Tongue (tissue), 2 donors: ENCODE data around the gene KLF9. TPM values are rescaled to one million over a fixed set of nuclear protein-coding genes. Genes with fewer than 3 reads are reported as not detected.
"Not testable (repeated sequence)": the region's sequence is repeated elsewhere in the genome, so short reads cannot be mapped to it uniquely, and the experiment has no call there.

Experiments used
- DNase-seq: peaks from one replicate; pipeline ENCODE4 v3.0.0-alpha.2; 2015
- total RNA-seq: library from RNA; depleted of rRNA; stranded (reverse); fragments of >200 nt; gene quantifications from one replicate; pipeline ENCODE4 v1.2.3, GENCODE V29; 2014

The KLF9 gene
- total RNA-seq, 1 donor from 2014 or later = 48.3 TPM

DNA sequence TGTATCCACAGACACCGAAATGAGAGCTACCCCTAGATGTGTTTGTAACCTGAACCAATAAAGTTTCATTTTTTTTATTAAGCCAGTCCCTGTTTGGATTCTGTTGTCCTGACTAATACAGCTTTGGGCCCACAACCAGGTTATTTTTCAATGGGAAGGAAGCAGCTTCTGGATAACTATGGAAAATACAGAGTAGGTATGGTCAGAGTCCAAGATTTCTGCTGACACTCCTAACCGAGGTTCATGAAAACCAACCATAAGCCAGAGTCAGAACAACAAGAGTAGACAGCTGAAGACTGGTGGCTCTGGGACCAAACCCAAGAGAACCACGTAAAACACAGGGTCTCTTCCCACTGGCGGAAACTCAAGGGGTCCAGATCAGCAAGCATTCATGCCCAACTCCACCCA is 10.8 kb downstream of the KLF9 start:
- DNase-seq = no peak

DNA sequence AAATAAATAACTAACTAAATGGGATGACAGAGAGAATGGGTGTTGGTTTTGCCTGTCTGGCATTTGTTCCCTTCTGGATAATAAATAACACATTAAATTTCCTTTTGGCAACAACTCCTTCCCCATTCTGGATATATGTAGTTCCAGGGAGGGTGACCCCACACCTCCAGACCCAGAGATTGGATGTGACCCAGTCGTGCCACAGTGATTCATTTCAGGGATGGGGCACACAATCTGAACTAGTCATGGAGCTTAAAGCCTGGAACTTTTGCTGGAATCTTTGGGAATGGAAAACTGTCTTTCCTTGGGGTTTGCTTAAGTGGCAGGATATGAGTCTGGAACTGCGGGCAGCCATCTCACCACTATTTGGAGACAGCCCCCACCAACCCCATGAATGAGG is 11.3 kb downstream of the KLF9 start:
- DNase-seq = no peak

DNA sequence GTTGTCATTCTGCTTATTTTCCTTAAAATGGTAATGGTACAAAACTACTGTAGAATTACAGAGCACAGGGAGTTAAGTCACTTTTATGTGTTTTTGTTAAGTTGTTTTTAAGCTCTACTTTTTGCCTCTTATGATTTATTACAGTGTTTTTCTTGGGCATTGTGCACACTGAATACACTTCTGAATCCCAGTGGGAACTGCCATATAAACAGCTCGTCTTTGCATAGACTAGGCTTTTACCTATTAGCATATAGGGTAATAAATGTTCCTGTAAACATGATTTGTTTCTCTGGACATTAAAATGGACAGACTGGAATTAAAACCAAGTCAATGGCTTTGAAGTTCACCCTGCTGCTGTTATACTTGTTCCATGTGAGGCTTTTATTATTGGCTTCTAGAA is 12.2 kb downstream of the KLF9 start:
- no peak for DNase-seq

DNA sequence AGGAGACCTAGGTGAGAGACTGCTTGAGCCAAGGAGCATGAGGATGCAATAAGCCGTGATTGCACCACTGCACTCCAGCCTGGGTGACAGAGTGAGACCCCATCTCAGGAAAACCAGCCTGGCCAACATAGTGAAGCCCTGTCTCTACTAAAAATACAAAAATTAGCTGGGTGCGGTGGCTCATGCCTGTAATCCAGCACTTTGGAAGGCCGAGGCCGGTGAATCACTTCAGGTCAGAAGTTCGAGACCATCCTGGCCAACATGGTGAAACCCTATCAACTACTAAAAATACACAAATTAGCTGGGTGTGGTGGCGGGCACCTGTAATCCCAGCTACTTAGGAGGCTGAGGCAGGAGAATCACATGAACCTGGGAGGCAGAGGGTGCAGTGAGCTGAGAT is 13.2 kb downstream of the KLF9 start:
- DNase-seq = not testable (repeated sequence)

DNA sequence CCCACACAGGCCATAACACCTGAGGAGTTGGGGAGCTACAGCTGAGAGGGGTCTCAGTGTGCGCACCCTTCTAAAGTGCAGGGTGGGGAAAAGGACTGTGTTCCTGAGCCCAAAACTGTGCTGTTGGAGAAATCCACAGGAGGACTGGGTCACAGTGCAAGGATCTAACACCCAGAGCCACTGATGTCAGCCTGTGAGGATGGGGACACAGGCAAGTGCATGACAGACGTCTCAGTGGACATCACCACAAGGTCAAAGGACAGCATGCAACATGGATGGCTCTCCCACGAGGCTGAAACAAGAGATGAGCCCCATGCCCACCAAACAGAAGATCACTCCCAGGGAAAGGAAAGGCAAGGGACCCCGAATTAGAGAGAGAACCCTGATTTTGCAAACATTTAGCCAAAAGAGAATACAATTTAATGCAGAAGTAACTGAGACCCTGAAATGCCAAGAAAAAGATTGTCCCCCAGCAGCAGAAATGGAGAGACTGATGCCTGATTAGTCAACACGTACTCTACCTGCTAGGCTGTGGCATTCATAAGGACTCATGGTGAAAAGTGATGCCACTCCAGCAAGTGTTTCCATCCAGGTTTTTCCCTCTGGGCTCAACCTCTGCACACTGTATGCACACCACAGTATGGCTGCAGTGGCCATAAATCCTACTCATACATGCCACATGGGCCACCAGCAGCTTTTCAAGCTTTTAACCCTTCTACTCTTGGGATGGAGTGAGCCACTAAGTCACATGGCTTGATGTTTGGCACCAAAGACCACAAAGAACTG is 14.2 kb downstream of the KLF9 start:
- no peak for DNase-seq

DNA sequence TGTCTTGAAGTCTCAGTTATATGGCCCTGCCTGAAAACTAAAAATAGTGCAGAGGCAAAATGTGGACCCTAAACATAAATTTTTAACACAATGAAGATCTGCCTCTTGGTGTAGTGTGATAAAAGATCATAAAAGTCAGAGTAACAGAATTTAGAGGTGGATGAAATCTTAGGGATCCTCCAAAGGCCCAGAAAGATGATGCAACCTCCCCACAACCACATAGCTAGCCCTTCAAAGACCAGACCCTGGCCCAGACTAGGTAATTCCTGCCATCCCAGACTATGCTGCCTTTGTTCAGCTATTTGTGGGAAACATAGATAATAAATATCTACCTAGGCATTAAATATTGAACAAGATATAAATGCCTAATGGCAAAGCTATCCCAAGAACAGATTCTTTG is 15.3 kb downstream of the KLF9 start:
- no peak for DNase-seq

DNA sequence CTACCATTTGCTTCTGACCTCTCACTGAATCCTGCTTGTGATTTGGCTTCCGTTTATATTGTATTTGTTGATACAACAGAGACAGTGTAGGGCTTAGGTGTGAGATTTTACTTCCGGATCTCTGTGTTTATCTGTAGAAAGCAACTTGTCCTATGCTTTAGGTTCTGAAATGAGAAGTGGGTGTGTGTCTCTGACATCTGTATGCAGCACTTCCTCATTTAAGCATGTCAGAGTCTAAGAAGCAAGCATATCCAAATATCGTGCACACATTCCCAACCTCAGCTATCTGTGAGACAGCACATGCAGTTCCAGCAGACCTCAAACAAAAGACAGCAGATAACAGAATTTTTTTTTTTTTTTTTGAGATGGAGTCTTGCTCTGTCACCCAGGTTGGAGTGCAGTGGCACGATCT is 16.3 kb downstream of the KLF9 start:
- no peak for DNase-seq

DNA sequence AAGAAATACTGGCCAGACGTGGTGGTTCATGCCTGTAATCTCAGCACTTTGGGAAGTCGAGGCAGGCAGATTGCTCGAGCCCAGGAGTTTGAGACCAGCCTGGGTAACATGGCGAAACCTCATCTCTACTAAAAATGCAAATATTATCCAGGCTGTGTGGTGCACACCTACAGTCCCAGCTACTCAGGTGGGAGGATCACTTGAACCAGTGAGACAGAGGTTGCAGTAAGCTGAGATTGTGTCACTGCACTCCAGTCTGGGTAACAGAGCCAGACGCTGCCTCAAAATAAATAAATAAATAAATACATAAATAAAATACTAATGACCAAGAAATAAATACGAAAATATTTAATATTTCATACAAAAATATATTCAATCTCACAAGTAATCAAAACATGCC is 18.8 kb downstream of the KLF9 start:
- DNase-seq = no peak

DNA sequence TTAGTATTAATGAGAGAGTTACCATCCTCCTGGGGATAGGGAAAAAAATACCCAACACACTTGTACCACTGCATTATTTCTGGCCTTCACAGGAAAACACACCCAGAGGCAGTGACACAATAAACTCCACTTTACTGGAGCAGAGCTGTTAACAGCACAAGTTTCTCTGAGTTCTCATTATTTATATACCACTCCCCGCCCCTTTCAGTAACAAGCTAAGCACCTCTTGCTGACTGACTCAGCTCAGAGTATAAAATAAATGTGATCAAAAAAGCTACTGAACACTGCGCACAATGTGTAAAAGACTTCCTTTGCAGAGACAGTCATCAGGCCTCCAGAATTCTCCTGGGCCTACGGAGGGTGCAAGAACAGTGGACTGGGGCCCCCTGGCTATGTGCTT is 21.6 kb downstream of the KLF9 start:
- no peak for DNase-seq

DNA sequence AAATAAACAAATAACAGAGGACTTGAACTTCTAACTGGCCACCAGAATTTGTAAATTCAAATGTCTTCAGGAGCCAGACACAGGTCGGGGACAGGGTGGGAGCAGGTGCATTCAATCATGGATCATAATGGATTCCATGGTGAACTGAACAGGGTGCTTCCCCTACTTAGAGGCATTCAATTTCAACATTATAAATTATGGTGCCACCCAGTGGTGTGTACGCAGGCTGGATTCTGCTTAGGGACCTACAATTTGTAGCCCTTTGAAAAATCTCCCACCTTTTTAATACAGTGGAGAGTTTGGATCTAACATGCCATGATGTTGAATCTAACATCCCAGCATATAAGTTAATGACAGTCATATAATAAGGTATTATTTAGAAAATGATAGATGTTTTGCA is 22.3 kb downstream of the KLF9 start:
- DNase-seq = no peak

DNA sequence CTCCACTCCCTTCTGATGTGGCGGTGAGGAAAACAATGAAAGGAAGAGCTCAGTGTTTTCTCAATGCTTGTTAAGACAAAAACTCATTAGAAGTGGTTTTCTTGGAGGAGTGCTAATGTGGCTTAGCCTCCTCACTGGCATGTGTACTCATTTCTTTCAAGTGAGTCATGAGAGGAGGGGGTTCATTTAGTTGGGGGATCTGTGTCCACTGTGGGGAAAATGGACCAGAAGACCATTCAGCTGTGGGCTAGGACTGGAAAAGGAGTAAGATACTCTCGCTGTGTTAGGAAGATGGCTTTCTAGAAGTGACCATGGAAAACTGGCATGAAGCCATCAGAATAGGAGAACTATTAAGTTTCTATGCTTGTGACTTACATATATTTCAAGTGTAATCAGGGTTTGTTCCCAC is 23.5 kb downstream of the KLF9 start:
- DNase-seq = no peak

DNA sequence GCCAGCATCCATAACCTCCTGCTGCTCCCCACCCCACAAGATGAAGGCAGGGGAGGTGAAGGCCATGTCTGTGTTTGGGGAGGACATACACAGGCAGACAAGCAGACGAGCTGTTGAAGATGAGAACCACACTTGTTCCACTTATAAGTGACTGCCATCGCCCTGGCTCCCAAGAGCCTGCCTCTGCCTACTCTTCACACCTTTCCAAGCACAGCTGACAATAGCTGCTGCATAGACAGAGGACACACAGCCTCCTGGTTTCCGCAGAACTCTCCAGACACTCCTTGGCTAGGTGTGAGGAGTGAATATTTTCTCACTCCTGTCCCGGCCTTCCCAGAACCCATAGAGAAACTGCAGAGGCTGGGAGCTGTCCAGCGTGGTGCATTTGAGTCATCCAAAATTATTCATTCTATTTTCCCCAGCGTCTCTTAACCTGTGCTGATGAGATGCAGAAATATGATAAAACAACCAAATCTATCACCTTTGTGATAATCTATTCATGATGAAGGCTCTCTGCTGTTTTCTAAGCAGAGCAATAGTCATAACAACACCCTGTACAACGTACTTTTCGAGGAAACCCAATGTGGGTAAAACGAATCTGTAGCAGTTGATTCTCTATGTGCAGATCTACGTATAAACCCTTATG is 24.7 kb downstream of the KLF9 start:
- DNase-seq = peak; percentile 52

DNA sequence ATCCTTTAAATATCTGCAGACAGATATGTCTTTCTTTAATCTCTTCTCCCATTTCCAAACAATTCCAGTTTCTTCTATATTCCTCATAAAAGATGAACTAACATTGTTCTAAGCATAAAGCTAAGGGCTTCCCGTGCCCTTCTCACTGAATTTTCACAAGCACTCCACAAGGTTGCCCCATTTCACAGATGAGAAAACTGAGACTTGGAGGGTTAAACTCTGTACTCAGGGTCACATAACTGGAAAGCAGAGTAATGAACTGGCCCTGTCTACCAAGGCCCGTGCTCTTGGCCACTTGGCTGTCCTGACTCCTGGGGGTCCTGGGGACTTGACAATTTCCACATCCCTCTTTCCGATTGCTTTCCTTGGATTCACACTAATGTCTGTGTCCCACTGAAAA is 25.3 kb downstream of the KLF9 start:
- DNase-seq = no peak

DNA sequence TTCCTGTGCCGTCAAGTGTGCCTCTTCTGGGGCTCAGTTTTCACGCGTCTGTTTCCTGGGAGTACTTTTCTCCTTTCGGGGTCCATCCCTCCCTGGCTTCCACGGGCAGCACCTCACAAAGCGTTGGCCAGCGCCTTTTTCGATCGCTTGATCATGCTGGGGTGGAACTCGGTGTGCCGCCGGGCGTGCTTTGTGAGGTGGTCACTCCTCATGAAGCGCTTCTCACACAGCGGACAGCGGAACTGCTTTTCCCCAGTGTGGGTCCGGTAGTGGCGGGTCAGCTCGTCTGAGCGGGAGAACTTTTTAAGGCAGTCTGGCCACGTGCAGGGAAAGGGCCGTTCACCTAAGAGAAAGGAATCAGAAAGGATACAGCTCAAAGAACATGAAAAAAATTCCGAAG is 26.8 kb downstream of the KLF9 start:
- no peak for DNase-seq

DNA sequence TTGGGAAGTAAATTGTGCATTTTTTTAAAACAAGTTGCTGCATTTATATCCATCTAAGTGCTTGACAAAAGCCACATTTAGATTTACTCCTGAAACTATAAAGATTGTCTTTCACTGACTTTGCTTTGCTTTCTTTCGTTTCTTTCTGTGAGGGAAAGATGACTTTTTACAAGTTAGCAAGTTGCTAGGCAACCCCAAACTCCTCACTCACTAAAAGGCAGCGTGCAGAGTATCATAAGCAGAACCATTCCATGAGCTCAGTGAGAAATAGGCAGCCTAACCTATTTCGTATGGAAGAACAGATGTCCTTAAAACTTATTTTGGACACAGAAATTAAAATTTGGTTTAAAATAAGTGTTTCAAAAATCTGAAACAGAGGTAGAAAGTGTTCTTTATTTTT is 29.0 kb downstream of the KLF9 start:
- DNase-seq = peak; percentile 35

DNA sequence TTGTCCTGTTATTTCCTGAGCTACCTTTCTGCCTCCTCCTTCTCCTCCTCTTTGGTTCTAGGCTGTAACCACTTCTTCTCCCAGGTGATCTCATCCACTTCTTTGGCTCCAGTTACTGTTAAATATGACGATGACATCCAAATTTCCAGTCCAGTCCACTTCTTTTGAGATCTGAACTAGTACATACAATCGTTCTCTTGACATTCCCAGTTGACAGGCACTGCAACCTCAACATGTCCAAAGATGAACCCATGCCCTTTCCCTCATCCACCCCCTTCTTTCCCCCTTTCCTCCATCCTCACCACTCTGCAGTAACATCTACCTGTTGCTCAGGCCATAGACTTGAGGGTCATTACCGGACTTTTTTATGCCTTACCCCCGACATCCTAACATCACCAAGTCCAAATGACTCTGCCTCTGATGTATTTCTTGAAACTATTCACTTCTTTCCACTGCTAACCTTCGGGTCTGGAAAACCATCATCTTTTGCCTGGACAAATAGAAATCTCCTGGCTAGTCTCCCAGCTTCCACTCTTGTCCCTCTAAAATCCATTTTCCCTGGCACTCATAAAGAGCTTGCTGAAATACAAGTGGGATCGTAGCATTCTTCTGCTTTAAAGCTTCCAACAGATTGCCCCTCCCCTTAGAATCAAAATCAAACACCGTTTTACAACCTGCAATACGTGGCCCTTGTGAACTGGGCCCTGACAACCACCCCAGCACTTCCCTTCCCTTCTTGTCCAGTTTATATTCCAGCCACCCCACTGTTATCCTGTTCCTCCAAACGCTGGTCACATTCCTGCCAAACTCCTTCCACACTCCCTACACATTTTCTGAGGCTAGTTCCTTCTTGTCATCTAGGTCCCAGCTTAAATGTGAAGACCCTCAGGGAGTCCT is 31.5 kb downstream of the KLF9 start:
- no peak for DNase-seq

DNA sequence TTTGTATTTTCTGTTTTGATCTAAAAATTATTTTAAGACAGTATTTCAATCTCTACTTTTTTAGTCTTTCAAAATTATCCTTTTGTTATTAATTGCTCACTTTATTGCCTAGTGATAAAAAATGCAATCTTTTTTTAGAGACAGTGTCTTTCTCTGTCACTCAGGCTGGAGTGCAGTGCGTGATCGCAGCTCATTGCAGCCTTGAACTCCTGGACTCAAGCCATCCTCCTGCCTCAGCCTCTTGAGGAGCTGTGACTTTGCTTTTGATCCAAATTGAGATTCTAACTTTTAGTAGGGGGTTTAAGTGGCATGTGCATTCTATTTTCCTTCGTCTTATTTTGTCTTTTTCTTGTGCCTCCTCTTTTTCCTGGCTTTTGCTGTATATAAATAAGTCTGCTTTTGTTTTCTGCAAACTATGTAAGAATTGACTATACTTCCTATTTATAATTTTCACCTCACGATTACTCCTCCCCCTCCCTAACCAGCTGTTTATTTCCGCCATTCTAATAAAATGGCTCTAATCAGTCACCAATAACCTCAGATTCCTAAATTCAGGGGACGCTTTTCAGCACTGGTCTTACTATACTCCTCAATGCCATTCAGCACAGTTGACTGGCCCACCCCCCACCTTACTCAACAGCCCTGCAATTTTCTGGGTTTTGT is 32.3 kb downstream of the KLF9 start:
- DNase-seq = no peak

DNA sequence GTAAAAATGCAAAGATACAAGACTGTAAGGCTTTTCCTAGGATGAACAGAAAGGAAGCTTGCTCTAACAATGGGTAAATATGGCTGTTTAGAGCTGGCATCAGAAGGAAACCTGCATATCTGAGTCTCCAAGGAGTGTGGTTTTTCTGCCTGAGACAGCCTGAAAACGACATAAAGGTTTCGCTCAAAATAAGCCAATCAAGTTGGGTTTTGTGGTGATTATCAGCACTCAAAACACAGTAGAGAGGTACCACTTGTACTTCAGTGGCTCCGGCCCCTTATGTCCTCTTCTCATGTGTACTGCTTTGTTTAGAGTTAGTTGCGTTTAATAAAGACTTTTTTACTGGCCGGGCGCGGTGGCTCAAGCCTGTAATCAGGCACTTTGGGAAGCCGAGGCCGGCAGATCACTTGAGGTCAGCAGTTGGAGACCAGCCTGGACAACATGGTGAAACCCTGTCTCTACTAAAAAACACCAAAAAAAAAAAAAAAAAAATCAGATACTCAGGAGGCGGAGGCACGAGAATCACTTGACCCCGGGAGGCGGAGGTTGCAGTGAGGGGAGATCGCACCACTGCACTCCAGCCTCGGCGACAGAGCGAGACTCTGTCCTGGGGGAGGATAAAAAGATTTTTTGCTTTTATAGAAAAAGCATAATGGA is 39.4 kb downstream of the KLF9 start:
- no peak for DNase-seq

DNA sequence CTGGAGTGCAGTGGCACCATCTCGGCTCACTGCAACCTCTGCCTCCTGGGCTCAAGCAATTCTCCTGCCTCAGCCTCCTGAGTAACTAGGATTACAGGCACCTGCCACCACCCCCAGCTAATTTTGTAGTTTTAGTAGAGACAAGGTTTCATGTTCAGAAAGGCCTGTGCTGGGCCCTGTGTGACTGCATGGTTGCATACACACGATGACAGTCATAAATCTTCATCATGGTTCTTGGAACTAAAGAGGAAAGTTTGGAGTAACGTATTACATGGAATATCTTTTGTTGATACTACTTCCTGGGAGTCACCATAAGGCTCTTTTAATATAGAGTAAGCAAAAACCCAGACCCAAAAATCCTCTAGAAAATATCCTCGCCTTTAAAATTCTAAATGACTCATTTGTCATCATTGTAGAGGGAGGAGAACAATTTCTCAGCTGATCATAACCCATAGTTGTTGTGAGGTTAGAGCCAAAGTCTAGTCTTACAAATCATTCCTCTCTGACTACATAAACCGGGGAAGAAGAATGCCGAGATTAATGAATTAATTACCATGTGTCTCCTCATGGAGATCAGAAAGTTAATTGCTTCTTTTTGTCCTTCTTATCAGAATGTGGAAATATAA is 47.0 kb downstream of the KLF9 start:
- no peak for DNase-seq

DNA sequence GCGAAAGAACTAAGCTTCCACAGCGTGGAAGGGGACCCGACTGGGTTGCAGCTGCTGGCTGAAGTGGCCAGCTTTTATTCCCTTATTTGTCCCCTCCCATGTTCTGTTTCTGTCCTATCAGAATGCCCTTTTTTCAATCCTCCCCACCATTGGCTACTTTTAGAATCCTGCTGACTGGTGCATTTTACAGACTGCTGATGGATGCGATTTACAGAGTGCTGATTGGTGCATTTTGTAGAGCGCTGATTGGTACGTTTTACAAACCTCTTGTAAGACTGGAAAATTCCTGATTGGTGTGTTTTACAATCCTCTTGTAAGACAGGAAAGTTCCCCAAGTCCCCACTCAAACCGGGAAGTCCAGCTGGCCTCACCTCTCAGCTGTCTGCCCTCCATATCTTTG is 50.7 kb downstream of the KLF9 start:
- no peak for DNase-seq

DNA sequence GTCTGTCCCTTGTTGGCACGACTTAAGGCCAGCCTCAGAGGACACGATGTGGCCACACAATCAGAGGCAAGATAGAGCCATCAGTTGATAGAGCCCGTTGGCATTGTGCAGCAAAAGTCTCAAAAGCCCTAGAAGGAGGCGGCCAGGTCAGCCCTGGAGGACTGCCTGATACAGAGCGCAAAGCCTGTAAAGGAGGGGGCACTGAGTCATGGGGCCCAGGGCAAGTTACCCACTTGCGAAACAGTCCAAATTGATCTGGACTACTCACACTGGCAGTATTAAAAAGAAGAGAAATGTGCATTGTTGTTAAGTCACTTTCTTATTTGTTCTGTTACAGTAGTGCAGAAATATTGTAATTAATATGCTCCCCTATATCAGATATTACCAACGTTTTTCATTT is 51.5 kb downstream of the KLF9 start:
- no peak for DNase-seq

DNA sequence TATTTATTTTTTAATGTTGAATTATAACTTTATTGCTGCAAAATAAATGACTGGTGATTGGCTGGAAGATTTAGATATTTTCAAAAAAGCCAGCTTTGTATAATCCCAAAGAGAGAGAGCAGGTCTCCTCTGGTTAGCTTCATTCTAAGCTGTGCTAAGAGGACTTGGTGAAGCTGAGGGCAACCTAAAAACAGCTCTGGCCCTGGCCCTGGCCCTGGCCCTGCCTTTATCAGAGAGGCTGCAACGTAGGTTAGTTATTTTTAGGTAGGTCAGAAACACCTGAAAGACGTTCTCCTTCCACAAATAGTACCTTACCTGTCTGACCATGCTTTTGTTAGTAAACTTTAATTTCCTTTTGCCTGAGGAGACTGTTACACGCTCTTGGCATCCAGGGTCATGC is 58.7 kb downstream of the KLF9 start:
- no peak for DNase-seq
